Mesendoderm (in vitro differentiated cells): ENCODE results near the gene GPN1.
A peak's percentile ranks its signal among the peaks of the same experiment; 100 is the strongest.
"Not testable (repeated sequence)": the region's sequence is repeated elsewhere in the genome, so short reads cannot be mapped to it uniquely, and the experiment has no call there.

Source experiments
- DNase-seq: peaks from one replicate; pipeline ENCODE4 v3.0.0; 2013
- H2AK5ac ChIP-seq: 2 replicates; pipeline ENCODE4 v1.6.1; 2013; ENCODE audit warnings: low read length, inconsistent platforms
- H2BK120ac ChIP-seq: 2 replicates; pipeline ENCODE4 v1.6.1; 2013; ENCODE audit warnings: low read depth, mild to moderate bottlenecking, low read length, moderate library complexity, mixed read lengths
- H2BK15ac ChIP-seq: replicated peaks from 2 replicates; pipeline ENCODE4 v1.6.1; 2013; ENCODE audit warnings: low read depth, mild to moderate bottlenecking, moderate library complexity
- H2BK5ac ChIP-seq: 2 replicates; pipeline ENCODE4 v1.6.1; 2013; ENCODE audit warnings: low read length, inconsistent platforms
- H3K18ac ChIP-seq: 2 replicates; pipeline ENCODE4 v1.6.1; 2013; ENCODE audit warnings: mild to moderate bottlenecking, low read length, mixed read lengths
- H3K23ac ChIP-seq: one replicate; pipeline ENCODE4 v1.6.1; 2013; ENCODE audit warnings: low read length
- H3K27ac ChIP-seq: 2 replicates; pipeline ENCODE4 v1.5.1; 2013; ENCODE audit warnings: low read depth, mild to moderate bottlenecking, inconsistent platforms, low read length, moderate library complexity
- H3K27me3 ChIP-seq: 2 replicates; pipeline ENCODE4 v1.6.1; 2013; ENCODE audit warnings: low read length, control low read depth, mild to moderate bottlenecking, inconsistent platforms; ENCODE audit not compliant: insufficient read depth, poor library complexity
- H3K36me3 ChIP-seq: 2 replicates; pipeline ENCODE4 v1.6.1; 2013; ENCODE audit warnings: low read length, inconsistent platforms; ENCODE audit not compliant: control insufficient read depth, insufficient read depth
- H3K4ac ChIP-seq: one replicate; pipeline ENCODE4 v1.6.1; 2013; ENCODE audit warnings: low read depth, mild to moderate bottlenecking, low read length, moderate library complexity
- H3K4me1 ChIP-seq: 2 replicates; pipeline ENCODE4 v1.6.1; 2013; ENCODE audit warnings: low read depth, low read length, inconsistent platforms; ENCODE audit not compliant: control insufficient read depth
- H3K4me2 ChIP-seq: 2 replicates; pipeline ENCODE4 v1.6.1; 2013; ENCODE audit warnings: low read length
- H3K4me3 ChIP-seq: 2 replicates; pipeline ENCODE4 v1.5.1; 2013; ENCODE audit warnings: mild to moderate bottlenecking, low read length
- H3K56ac ChIP-seq: one replicate; pipeline ENCODE4 v1.6.1; 2013; ENCODE audit warnings: low read length
- H3K79me1 ChIP-seq: 2 replicates; pipeline ENCODE4 v1.6.1; 2013; ENCODE audit warnings: low read length, inconsistent platforms
- H3K79me2 ChIP-seq: 2 replicates; pipeline ENCODE4 v1.6.1; 2013; ENCODE audit warnings: mild to moderate bottlenecking, low read length; ENCODE audit not compliant: control insufficient read depth, insufficient read depth
- H3K9ac ChIP-seq: 2 replicates; pipeline ENCODE4 v1.6.1; 2013; ENCODE audit warnings: low read length, inconsistent platforms
- H4K5ac ChIP-seq: one replicate; pipeline ENCODE4 v1.6.1; 2013; ENCODE audit warnings: low read length
- H4K8ac ChIP-seq: one replicate; pipeline ENCODE4 v1.6.1; 2013; ENCODE audit warnings: low read depth, mild to moderate bottlenecking, control low read depth, low read length, moderate library complexity
- WGBS: extraction: QIAGEN DNeasy Blood & Tissue Kit; methylation state at CpG from one replicate; pipeline ENCODE4 v1.1.7; 2013; ENCODE audit warnings: low lambda C conversion rate, missing lambda C conversion rate; ENCODE audit not compliant: insufficient coverage; ENCODE audit errors: extremely low coverage; 5-methylcytosine and 5-hydroxymethylcytosine counted together

GPN1 gene

DNA sequence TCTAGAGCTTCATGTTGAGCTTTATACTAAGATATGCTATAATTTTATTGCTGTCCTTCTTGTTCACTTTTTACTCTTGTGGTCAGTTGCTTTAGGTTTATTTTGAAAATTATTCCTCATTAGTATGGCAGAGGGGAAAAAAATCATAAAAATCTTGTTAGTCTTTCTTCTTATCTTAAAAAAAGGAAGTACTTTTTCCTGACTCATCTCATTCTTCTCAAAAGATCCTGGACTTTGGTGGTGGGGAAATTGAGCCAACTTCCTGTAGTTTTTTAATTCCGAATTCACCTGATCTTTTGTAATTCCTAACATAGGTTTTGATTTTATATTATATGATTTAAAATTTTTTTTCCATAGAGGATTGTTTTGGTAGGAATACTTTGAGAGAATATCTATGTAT is 38.6 kb downstream of the GPN1 start:
- no peaks in the 10 kb centered on the region for H3K36me3 ChIP-seq
- WGBS: no CpG with 5 or more reads among the region's 1 CpG
- peaks cover 15% of the 10 kb centered on the region for H3K79me2 ChIP-seq

DNA sequence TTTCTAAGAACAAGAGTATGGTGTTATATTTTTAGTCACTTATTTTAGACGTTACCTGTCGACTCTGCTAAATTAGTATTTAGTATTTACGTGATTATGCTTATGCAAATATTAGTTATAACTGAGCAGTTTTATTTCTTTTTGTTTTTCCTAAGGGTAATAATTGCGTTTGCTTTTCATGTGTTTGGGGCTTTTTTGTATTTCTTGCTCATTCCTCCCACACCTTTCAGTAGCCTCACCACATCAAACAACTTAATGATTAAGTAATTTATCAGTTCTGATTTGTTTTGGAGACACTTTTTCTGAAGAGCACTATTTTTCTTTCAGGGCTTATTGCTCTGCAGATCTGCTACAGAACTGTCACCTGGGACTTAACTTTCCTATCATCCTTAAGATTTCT is 42.4 kb downstream of the GPN1 start:
- H3K79me2 ChIP-seq: no peaks in the 10 kb centered on the region
- no peak overlapping the region for H3K56ac ChIP-seq
- no peak overlapping the region for H4K8ac ChIP-seq
- DNase-seq: no peak
- no peak overlapping the region for H3K4me2 ChIP-seq
- no peak overlapping the region for H4K5ac ChIP-seq
- H3K4me3 ChIP-seq: no peak overlapping the region
- H2BK120ac ChIP-seq: no peak overlapping the region
- no peaks in the 10 kb centered on the region for H3K4me1 ChIP-seq
- no peak overlapping the region for H3K4ac ChIP-seq
- H3K79me1 ChIP-seq: no peaks in the 10 kb centered on the region
- H3K36me3 ChIP-seq: no peaks in the 10 kb centered on the region
- no peak overlapping the region for H2BK5ac ChIP-seq
- H3K27me3 ChIP-seq: no peaks in the 10 kb centered on the region
- no peak overlapping the region for H3K18ac ChIP-seq
- H3K9ac ChIP-seq: no peak overlapping the region
- no CpG with 5 or more reads among the region's 4 CpGs for WGBS
- H2AK5ac ChIP-seq: no peak overlapping the region
- no peak overlapping the region for H3K23ac ChIP-seq
- no peak overlapping the region for H2BK15ac ChIP-seq
- H3K27ac ChIP-seq: no peak overlapping the region

More for the DNA sequence above, 38.6 kb downstream of the GPN1 start:
- H3K79me1 ChIP-seq: peaks cover 10% of the 10 kb centered on the region
- no peak overlapping the region for H2BK5ac ChIP-seq
- H3K27me3 ChIP-seq: no peaks in the 10 kb centered on the region
- H3K4me2 ChIP-seq: no peak overlapping the region
- H3K27ac ChIP-seq: no peak overlapping the region
- DNase-seq: no peak
- H3K23ac ChIP-seq: no peak overlapping the region
- H2BK15ac ChIP-seq: no peak overlapping the region
- H3K9ac ChIP-seq: no peak overlapping the region
- H3K56ac ChIP-seq: no peak overlapping the region
- no peak overlapping the region for H4K5ac ChIP-seq
- no peak overlapping the region for H2BK120ac ChIP-seq
- no peak overlapping the region for H2AK5ac ChIP-seq
- H4K8ac ChIP-seq: no peak overlapping the region
- no peak overlapping the region for H3K18ac ChIP-seq
- no peak overlapping the region for H3K4me3 ChIP-seq
- no peak overlapping the region for H3K4ac ChIP-seq
- peaks cover 2% of the 10 kb centered on the region for H3K4me1 ChIP-seq

DNA sequence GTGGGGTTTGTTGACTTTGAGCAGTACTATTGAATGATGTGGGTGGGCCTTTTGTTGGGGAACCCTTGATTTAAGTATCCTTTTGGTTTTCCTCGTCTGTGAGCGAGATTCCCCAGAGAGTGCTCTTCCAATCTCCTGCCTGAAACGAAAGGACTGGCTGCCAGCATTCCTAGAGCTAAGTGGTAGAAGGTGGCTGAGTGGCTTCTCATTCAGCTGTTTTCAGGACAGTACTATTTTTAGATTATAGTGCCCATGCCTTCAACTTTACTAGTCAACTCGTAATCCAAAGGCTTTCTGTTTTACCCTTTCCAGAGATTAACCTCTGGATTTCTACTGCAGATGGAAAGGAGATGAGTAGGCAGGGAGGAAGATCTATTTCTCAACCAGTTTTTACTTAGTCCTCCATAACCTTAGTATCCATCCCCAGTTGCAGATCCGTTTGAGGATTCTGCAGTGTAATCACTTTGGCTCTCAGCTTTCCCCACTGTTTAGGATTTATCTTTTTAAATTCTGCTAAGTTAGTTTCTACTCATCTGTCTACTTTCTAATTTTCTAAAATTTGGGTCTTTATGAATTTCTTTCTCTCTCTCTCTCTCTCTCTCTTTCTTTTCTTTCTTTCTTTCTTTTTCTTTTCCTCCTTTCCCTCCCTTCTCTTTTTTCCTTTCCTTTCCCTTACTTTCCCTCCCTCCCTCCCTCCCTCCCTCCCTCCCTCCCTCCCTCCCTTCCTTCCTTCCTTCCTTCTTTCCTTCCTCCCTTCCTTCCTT is 44.1 kb downstream of the GPN1 start:
- no CpG with 5 or more reads among the region's 5 CpGs for WGBS
- no peak overlapping the region for H3K4me2 ChIP-seq
- no peaks in the 10 kb centered on the region for H3K27me3 ChIP-seq
- no peak overlapping the region for H2BK120ac ChIP-seq
- no peak overlapping the region for H3K56ac ChIP-seq
- H3K4me3 ChIP-seq: no peak overlapping the region
- H3K4ac ChIP-seq: no peak overlapping the region
- H3K23ac ChIP-seq: no peak overlapping the region
- H3K27ac ChIP-seq: no peak overlapping the region
- no peak overlapping the region for H2AK5ac ChIP-seq
- no peaks in the 10 kb centered on the region for H3K79me2 ChIP-seq
- no peak for DNase-seq
- H3K9ac ChIP-seq: no peak overlapping the region
- no peak overlapping the region for H2BK5ac ChIP-seq
- H4K8ac ChIP-seq: no peak overlapping the region
- no peaks in the 10 kb centered on the region for H3K4me1 ChIP-seq
- no peak overlapping the region for H4K5ac ChIP-seq
- H3K79me1 ChIP-seq: no peaks in the 10 kb centered on the region
- H2BK15ac ChIP-seq: no peak overlapping the region
- H3K18ac ChIP-seq: no peak overlapping the region
- no peaks in the 10 kb centered on the region for H3K36me3 ChIP-seq

GRCh38 chr2:27680571-27680970 is 51.7 kb downstream of the GPN1 start:
- Histone ChIP-seq H3K27ac (peak overlapping the region; percentile 77), H2AK5ac (no peak overlapping the region), H2BK5ac (no peak overlapping the region), H3K79me2 (no peaks in the 10 kb centered on the region), H2BK120ac (no peak overlapping the region), H3K4me2 (no peak overlapping the region), H2BK15ac (no peak overlapping the region), H3K36me3 (no peaks in the 10 kb centered on the region), H4K8ac (no peak overlapping the region), H3K4me3 (no peak overlapping the region), H3K9ac (no peak overlapping the region), H4K5ac (no peak overlapping the region), H3K4me1 (no peaks in the 10 kb centered on the region), H3K18ac (no peak overlapping the region), H3K27me3 (no peaks in the 10 kb centered on the region), H3K4ac (no peak overlapping the region), H3K23ac (no peak overlapping the region), H3K79me1 (no peaks in the 10 kb centered on the region), H3K56ac (no peak overlapping the region)
- no CpG with 5 or more reads among the region's 2 CpGs for WGBS
- DNase-seq: no peak

GRCh38 chr2:27681841-27682240 is 53.0 kb downstream of the GPN1 start:
- Histone ChIP-seq H3K27ac (no peak overlapping the region), H2AK5ac (no peak overlapping the region), H3K9ac (no peak overlapping the region), H3K4me3 (no peak overlapping the region), H3K23ac (no peak overlapping the region), H3K79me2 (no peaks in the 10 kb centered on the region), H4K8ac (no peak overlapping the region), H4K5ac (no peak overlapping the region), H2BK5ac (no peak overlapping the region), H3K27me3 (no peaks in the 10 kb centered on the region), H2BK120ac (no peak overlapping the region), H3K4me2 (no peak overlapping the region), H2BK15ac (no peak overlapping the region), H3K4me1 (no peaks in the 10 kb centered on the region), H3K18ac (no peak overlapping the region), H3K4ac (no peak overlapping the region), H3K56ac (no peak overlapping the region), H3K79me1 (no peaks in the 10 kb centered on the region), H3K36me3 (peaks cover 3% of the 10 kb centered on the region)
- WGBS: no CpG with 5 or more reads among the region's 1 CpG
- DNase-seq: no peak

DNA sequence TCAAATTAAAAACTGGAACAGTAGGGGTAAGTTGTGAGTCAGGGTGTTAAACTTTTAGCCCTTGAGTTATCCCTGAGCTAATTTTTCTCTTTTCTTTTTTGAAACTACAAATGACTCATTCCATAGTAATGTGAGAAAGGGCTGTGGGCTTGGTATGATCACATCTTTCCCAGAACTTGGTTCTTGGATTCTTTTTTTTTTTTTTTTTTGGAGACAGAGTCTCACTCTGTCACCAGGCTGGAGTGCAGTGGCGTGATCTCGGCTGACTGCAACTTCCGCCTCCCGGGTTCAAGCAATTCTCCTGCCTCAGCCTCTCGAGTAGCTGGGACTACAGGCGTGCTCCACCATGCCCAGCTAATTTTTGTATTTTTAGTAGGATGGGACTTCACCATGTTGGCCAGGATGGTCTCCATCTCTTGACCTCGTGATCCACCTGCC is 53.5 kb downstream of the GPN1 start:
- no CpG with 5 or more reads among the region's 7 CpGs for WGBS
- H2BK120ac ChIP-seq, H3K4me2 ChIP-seq, H3K36me3 ChIP-seq, H3K18ac ChIP-seq, H3K79me1 ChIP-seq, H4K8ac ChIP-seq, H4K5ac ChIP-seq, H2AK5ac ChIP-seq, H3K4me3 ChIP-seq, H2BK5ac ChIP-seq, H3K4ac ChIP-seq, H3K4me1 ChIP-seq, H3K27me3 ChIP-seq, H3K23ac ChIP-seq, H3K79me2 ChIP-seq, H3K27ac ChIP-seq, H2BK15ac ChIP-seq, H3K9ac ChIP-seq, H3K56ac ChIP-seq: not testable (repeated sequence)
- peak; percentile 59 for DNase-seq
